ENCODE data around the gene FBXW11. TPM values are rescaled to one million over a fixed set of nuclear protein-coding genes. Genes with fewer than 3 reads are reported as not detected.

The FBXW11 gene
- total RNA-seq, 1 experiment from 2014 or later: 52.0 TPM

- Histone ChIP-seq H3K9me2 (ENCODE audit: insufficient read depth) (no peaks in the 10 kb centered on the region), H3K4me3 (replicated peaks in 1 of 2; ENCODE audit: low read depth in 1 of 2, low read length in 2 of 2) (no peak overlapping the region), H3K9me3 (ENCODE audit: control insufficient read depth in 1 of 2, insufficient read depth in 1 of 2, low read depth in 1 of 2, low read length in 2 of 2) (no peaks in the 10 kb centered on the region), H3K79me2 (ENCODE audit: insufficient read depth, low read length) (no peaks in the 10 kb centered on the region), H3K9ac (ENCODE audit: low read length) (no peak overlapping the region), H4K20me1 (ENCODE audit: insufficient read depth) (no peaks in the 10 kb centered on the region), H3K27ac (ENCODE audit: low read depth, low read length) (no peak overlapping the region), H3K27me3 (ENCODE audit: insufficient read depth, low read length) (no peaks in the 10 kb centered on the region), H3K4me2 (ENCODE audit: low read length) (no peak overlapping the region), H2AFZ (ENCODE audit: low read depth, low read length, poor library complexity, severe bottlenecking) (no peak overlapping the region), H3K4me1 (ENCODE audit: control insufficient read depth in 1 of 2, insufficient read depth in 2 of 2, low read length in 2 of 2) (no peaks in the 10 kb centered on the region), H3K36me3 (ENCODE audit: control insufficient read depth in 1 of 2, insufficient read depth in 2 of 2, low read length in 2 of 2) (no peaks in the 10 kb centered on the region)
- TF ChIP-seq, protein P1, sequence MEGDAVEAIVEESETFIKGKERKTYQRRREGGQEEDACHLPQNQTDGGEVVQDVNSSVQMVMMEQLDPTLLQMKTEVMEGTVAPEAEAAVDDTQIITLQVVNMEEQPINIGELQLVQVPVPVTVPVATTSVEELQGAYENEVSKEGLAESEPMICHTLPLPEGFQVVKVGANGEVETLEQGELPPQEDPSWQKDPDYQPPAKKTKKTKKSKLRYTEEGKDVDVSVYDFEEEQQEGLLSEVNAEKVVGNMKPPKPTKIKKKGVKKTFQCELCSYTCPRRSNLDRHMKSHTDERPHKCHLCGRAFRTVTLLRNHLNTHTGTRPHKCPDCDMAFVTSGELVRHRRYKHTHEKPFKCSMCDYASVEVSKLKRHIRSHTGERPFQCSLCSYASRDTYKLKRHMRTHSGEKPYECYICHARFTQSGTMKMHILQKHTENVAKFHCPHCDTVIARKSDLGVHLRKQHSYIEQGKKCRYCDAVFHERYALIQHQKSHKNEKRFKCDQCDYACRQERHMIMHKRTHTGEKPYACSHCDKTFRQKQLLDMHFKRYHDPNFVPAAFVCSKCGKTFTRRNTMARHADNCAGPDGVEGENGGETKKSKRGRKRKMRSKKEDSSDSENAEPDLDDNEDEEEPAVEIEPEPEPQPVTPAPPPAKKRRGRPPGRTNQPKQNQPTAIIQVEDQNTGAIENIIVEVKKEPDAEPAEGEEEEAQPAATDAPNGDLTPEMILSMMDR (IDR thresholded peaks at IDR 0.05 in 2 of 3, conservative IDR thresholded peaks at IDR 0.05 in 1 of 3; ENCODE audit: borderline replicate concordance in 1 of 3, insufficient read depth in 1 of 3, low read depth in 2 of 3, low read length in 2 of 3): no peak
- TF ChIP-seq EZH2 (IDR thresholded peaks at IDR 0.05): no peak
- TF ChIP-seq, protein P2, sequence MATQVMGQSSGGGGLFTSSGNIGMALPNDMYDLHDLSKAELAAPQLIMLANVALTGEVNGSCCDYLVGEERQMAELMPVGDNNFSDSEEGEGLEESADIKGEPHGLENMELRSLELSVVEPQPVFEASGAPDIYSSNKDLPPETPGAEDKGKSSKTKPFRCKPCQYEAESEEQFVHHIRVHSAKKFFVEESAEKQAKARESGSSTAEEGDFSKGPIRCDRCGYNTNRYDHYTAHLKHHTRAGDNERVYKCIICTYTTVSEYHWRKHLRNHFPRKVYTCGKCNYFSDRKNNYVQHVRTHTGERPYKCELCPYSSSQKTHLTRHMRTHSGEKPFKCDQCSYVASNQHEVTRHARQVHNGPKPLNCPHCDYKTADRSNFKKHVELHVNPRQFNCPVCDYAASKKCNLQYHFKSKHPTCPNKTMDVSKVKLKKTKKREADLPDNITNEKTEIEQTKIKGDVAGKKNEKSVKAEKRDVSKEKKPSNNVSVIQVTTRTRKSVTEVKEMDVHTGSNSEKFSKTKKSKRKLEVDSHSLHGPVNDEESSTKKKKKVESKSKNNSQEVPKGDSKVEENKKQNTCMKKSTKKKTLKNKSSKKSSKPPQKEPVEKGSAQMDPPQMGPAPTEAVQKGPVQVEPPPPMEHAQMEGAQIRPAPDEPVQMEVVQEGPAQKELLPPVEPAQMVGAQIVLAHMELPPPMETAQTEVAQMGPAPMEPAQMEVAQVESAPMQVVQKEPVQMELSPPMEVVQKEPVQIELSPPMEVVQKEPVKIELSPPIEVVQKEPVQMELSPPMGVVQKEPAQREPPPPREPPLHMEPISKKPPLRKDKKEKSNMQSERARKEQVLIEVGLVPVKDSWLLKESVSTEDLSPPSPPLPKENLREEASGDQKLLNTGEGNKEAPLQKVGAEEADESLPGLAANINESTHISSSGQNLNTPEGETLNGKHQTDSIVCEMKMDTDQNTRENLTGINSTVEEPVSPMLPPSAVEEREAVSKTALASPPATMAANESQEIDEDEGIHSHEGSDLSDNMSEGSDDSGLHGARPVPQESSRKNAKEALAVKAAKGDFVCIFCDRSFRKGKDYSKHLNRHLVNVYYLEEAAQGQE (IDR thresholded peaks at IDR 0.05; ENCODE audit: low read depth): no peak
- no peak for TF ChIP-seq FOSL1 (IDR thresholded peaks at IDR 0.05; ENCODE audit: low read depth)
- TF ChIP-seq YY1 (IDR thresholded peaks at IDR 0.05; ENCODE audit: extremely low read depth, insufficient replicate concordance, low read depth, low read length): no peak
- no peak for TF ChIP-seq JUND (IDR thresholded peaks at IDR 0.05)
- TF ChIP-seq, protein P3, sequence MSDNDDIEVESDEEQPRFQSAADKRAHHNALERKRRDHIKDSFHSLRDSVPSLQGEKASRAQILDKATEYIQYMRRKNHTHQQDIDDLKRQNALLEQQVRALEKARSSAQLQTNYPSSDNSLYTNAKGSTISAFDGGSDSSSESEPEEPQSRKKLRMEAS (IDR thresholded peaks at IDR 0.05): no peak
- TF ChIP-seq EZH2phosphoT487 (IDR thresholded peaks at IDR 0.05; ENCODE audit: borderline replicate concordance): no peak
- no peak for TF ChIP-seq SRF (IDR thresholded peaks at IDR 0.05; ENCODE audit: low read depth)
- intact Hi-C loops (cut with micrococcal nuclease): loop anchor here (1.0 to 2.0 kb wide), 2 partner anchors 219 to 431 kb away; partner anchors contain the start of gene FGF18
- no peak for DNase-seq (ENCODE audit: low read depth, low spot score)
- ChIA-PET POLR2A (no interaction called here), RAD21 (ENCODE audit: low non-redundant PET in 1 of 2, low total read pairs in 2 of 2, uncharacterized antibody in 2 of 2, unreplicated experiment in 2 of 2) (no interaction called here), CTCF (interaction anchor here (1.3 kb wide), 1 partner anchor 9 kb away, joined by 3 read pairs; no protein-coding TSS in a partner anchor)
- ATAC-seq: no peak
- no TSS peak for BruUV-seq (replicated peaks)
These were observed 156.7 kb downstream of the FBXW11 start for GRCh38 chr5:171849585-171850323.
